GM12873 (cell line): ENCODE measurements around the gene ACOD1.

Source experiments
- TF ChIP-seq, protein P1 (sequence below): IDR thresholded peaks from 2 replicates; pipeline ENCODE4 v1.5.1; 2012; ENCODE audit warnings: low read depth, mild to moderate bottlenecking, moderate library complexity, low read length, control low read depth; ENCODE audit not compliant: insufficient read depth; ENCODE audit errors: missing control alignments

ACOD1 gene

DNA sequence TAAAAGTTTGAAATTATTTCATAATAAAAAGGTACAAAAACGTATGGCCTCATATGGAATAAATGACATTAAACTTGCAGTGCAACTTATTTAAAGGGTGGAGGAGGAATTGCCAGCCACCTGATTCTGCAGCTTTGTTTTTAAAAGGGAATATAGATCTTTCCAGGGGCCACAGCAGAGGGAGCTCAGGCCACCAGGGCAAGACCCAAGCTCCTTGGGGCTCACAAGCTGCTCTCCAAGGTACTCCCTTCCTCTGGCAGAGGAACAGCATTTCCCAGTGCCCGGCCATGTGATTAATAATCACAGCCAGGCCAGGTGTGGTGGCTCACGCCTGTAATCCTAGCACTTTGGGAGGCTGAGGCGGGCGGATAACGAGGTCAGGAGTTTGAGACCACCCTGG is 6.2 kb downstream of the ACOD1 start:
- TF ChIP-seq, protein P1, sequence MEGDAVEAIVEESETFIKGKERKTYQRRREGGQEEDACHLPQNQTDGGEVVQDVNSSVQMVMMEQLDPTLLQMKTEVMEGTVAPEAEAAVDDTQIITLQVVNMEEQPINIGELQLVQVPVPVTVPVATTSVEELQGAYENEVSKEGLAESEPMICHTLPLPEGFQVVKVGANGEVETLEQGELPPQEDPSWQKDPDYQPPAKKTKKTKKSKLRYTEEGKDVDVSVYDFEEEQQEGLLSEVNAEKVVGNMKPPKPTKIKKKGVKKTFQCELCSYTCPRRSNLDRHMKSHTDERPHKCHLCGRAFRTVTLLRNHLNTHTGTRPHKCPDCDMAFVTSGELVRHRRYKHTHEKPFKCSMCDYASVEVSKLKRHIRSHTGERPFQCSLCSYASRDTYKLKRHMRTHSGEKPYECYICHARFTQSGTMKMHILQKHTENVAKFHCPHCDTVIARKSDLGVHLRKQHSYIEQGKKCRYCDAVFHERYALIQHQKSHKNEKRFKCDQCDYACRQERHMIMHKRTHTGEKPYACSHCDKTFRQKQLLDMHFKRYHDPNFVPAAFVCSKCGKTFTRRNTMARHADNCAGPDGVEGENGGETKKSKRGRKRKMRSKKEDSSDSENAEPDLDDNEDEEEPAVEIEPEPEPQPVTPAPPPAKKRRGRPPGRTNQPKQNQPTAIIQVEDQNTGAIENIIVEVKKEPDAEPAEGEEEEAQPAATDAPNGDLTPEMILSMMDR = no peak

DNA sequence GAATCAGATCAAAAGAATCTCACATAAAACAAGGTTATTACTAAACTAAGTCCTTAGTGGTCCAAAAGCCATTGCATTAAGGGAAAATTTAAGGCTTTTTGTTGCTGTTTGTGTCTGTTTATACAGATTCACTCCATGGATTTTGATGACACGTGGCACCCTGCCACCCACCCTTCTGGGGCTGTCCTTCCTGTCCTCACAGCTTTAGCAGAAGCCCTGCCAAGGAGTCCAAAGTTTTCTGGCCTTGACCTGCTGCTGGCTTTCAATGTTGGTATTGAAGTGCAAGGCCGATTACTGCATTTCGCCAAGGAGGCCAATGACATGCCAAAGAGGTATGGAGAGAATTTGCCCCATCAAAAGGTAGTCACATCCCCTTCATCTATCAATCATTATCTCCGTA is 6.9 kb downstream of the ACOD1 start:
- TF ChIP-seq, protein P1 = no peak

DNA sequence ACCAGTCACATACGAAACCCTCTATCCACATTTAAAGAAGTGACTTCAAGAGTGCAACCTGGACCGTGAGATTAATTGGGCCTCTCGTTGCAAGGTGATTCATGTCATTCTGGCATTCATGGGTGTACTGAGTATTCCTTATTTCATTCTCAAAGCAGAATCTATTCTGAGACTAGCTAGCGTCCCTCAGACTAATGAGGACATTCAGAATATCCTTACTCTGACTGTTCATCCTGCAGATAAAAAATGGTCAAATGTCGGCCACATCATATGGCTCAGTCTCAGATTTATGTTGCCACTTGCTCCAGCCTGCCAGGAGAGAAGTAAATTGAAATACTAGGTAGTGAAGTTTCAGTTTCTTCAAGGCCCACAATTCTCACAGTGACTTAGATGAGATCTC is 7.3 kb downstream of the ACOD1 start:
- TF ChIP-seq, protein P1 = no peak

DNA sequence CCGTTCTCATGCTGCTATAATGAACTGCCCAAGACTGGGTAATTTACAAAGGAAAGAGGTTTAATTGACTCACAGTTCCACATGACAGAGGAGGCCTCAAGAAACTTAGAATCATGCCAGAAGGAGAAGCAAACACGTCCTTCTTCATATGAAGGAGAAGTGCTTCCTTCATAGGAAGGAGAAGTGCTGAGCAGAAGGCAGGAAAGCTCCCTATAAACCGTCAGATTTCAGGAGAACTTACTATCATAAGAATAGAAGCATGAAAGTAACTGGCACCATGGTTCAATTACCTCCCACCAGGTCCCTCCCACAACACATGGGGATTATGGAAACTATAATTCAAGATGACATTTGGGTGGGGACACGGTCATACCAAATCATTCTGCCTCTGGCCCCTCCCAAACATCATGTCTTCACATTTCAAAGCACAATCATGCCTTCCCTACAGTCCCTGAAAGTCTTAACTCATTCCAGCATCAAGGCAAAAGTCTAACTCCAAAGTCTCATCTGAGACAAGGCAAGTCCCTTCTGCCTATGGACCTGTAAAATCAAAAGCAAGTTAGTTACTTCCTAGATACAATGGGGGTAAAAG is 10.6 kb downstream of the ACOD1 start:
- TF ChIP-seq, protein P1 = no peak

DNA sequence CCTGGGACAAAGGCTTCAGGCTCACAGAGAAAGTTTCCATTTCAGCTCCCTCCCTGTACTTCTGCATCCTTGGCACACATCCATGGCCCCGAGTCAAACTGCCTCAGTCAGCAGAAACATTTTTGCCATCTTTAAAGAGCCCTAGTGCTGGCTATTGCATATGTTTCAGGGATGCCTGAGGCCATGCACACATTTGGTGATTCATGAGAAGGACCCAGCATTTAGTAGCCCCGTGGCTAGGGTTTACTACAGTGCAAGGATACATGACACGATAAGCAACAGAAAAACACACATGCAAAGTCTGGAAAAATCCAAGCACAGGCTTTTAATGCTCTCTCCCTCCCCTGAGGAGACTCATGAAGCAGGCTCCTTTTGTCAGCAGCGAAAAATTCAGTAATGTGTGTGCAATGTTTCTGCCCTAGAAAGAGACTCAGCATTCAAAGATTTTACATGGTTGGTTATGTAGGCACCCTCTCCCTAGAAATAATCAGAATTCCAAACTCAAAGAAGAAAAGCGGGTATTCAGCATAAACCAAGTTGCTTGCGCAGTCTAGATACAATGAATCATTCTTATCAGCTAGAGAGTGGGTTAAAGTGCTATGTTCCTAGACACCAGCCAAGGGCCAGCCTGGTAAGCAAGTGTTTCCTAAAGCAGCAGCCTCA is 17.6 kb downstream of the ACOD1 start:
- TF ChIP-seq, protein P1 = no peak

DNA sequence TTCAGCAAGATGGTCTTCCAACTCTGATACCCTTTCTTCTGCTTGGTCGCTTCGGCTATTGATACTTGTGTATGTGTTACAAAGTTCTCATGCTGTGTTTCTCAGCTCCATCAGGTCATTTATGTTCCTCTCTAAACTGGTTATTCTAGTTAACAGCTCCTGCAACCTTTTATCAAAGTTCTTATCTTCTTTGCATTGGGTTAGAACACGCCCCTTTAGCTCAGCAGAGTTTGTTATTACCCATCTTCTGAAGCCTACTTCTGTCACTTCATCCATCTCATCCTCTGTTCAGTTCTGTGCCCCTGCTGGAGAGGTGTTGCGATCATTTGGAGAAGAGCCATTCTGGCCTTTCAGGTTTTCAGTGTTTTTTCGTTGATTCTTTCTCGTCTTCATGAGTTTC is 18.7 kb downstream of the ACOD1 start:
- TF ChIP-seq, protein P1 = no peak

DNA sequence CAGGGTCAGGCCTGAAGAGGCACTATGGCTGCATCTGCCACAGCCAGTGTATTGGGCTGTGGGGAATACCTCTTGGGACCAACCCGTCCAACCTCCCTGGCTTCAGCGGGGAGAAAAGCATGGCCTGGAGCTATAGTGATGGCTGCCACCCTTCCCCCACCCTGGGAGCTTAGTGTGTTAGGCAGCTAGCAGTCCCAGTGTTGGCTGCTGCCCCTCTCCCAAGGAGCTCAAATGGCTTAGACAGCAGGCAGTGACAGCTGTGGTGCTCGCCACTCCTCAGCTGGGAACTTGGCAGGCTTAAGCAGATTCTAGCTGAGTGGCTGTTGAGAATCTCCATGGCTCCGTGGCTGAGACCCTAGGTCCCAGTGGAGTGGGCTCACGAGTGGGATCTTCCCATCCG is 19.7 kb downstream of the ACOD1 start:
- TF ChIP-seq, protein P1 = no peak
